ENCODE data around the gene C1orf105.

C1orf105 gene

GRCh38 chr1:172480431-172480830 is 59.9 kb downstream of the C1orf105 start:
- Histone ChIP-seq H3K4me2 (ENCODE audit: insufficient read depth, low read length, poor library complexity, severe bottlenecking) (no peak overlapping the region), H4K8ac (ENCODE audit: low read depth, low read length) (no peak overlapping the region), H2BK120ac (ENCODE audit: low read depth, low read length) (no peak overlapping the region), H2AK5ac (ENCODE audit: low read depth, low read length) (no peak overlapping the region), H3K9ac (ENCODE audit: low read depth, low read length, poor library complexity) (no peak overlapping the region), H3K36me3 (replicated peaks in 1 of 2; ENCODE audit: control insufficient read depth in 2 of 2, insufficient read depth in 2 of 2, low read length in 2 of 2) (no peaks in the 10 kb centered on the region), H2BK12ac (ENCODE audit: low read length) (no peak overlapping the region), H3K79me1 (ENCODE audit: low read depth, low read length) (no peaks in the 10 kb centered on the region), H4K91ac (ENCODE audit: low read depth, low read length, poor library complexity) (no peak overlapping the region), H3K18ac (ENCODE audit: low read length) (no peak overlapping the region), H3K27me3 (ENCODE audit: control insufficient read depth in 3 of 3, insufficient read depth in 3 of 3, low read depth in 1 of 3, low read length in 3 of 3) (peaks cover 0 to 2% (median 0%) of the 10 kb centered on the region in 3 experiments), H3K9me3 (replicated peaks in 1 of 2; ENCODE audit: control insufficient read depth in 2 of 2, insufficient read depth in 1 of 2, low read depth in 1 of 2, low read length in 2 of 2) (no peaks in the 10 kb centered on the region), H3K4me1 (ENCODE audit: control insufficient read depth in 2 of 2, insufficient read depth in 1 of 2, low read depth in 1 of 2, low read length in 2 of 2) (no peaks in the 10 kb centered on the region), H3K4me3 (ENCODE audit: low read length in 2 of 2) (no peak overlapping the region), H3K27ac (replicated peaks; ENCODE audit: low read length) (no peak overlapping the region), H2AFZ (ENCODE audit: low read length) (no peak overlapping the region), H3K14ac (ENCODE audit: low read length) (no peak overlapping the region), H2BK5ac (ENCODE audit: low read length) (no peak overlapping the region), H3K4ac (ENCODE audit: low read length) (no peak overlapping the region), H3K23ac (ENCODE audit: low read depth, low read length, poor library complexity) (no peak overlapping the region), H2BK15ac (ENCODE audit: low read length) (no peak overlapping the region)
- DNase-seq (ENCODE audit: low spot score) = no peak
- WGBS, 2 donors (ENCODE audit: extremely low coverage in 2 of 2, insufficient read length in 2 of 2, insufficient replicate concordance in 1 of 2) = no CpG with 5 or more reads among the region's 3 CpGs

DNA sequence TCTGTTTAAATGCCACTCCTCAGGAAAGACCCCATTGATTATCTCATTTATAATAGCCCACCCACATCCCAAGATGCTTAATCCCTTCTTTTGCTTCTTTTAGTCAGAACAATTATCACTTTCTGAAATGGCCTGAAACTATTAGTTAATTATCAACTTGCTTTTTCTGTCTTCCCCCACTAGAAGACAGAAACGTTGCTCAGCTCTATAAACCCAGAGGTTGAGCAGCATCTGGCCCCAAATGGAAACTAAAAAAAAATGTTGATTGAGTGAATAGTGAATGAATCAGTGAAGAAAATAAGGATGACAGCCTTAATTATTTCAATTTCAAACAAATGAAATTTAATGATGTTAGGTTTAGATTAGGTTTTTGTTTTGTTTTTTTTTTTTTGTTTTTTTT is 61.6 kb downstream of the C1orf105 start:
- Histone ChIP-seq H3K4me1 (ENCODE audit: control insufficient read depth in 2 of 2, insufficient read depth in 1 of 2, low read depth in 1 of 2, low read length in 2 of 2) (no peaks in the 10 kb centered on the region), H3K79me1 (ENCODE audit: low read depth, low read length) (no peaks in the 10 kb centered on the region), H3K4me3 (ENCODE audit: low read length in 2 of 2) (no peak overlapping the region), H3K23ac (ENCODE audit: low read depth, low read length, poor library complexity) (no peak overlapping the region), H3K9ac (ENCODE audit: low read depth, low read length, poor library complexity) (no peak overlapping the region), H2BK12ac (ENCODE audit: low read length) (no peak overlapping the region), H2BK120ac (ENCODE audit: low read depth, low read length) (no peak overlapping the region), H3K14ac (ENCODE audit: low read length) (no peak overlapping the region), H4K91ac (ENCODE audit: low read depth, low read length, poor library complexity) (no peak overlapping the region), H2BK5ac (ENCODE audit: low read length) (no peak overlapping the region), H3K9me3 (replicated peaks in 1 of 2; ENCODE audit: control insufficient read depth in 2 of 2, insufficient read depth in 1 of 2, low read depth in 1 of 2, low read length in 2 of 2) (no peaks in the 10 kb centered on the region), H3K27ac (replicated peaks; ENCODE audit: low read length) (no peak overlapping the region), H3K4ac (ENCODE audit: low read length) (no peak overlapping the region), H2AFZ (ENCODE audit: low read length) (no peak overlapping the region), H3K27me3 (ENCODE audit: control insufficient read depth in 3 of 3, insufficient read depth in 3 of 3, low read depth in 1 of 3, low read length in 3 of 3) (peaks cover 0 to 9% (median 0%) of the 10 kb centered on the region in 3 experiments), H3K18ac (ENCODE audit: low read length) (no peak overlapping the region), H4K8ac (ENCODE audit: low read depth, low read length) (no peak overlapping the region), H2BK15ac (ENCODE audit: low read length) (no peak overlapping the region), H2AK5ac (ENCODE audit: low read depth, low read length) (no peak overlapping the region), H3K4me2 (ENCODE audit: insufficient read depth, low read length, poor library complexity, severe bottlenecking) (no peak overlapping the region), H3K36me3 (replicated peaks in 1 of 2; ENCODE audit: control insufficient read depth in 2 of 2, insufficient read depth in 2 of 2, low read length in 2 of 2) (no peaks in the 10 kb centered on the region)
- no peak for DNase-seq (ENCODE audit: low spot score)
- WGBS, 2 donors (ENCODE audit: extremely low coverage in 2 of 2, insufficient read length in 2 of 2, insufficient replicate concordance in 1 of 2) = no CpG with 5 or more reads among the region's 1 CpG

DNA sequence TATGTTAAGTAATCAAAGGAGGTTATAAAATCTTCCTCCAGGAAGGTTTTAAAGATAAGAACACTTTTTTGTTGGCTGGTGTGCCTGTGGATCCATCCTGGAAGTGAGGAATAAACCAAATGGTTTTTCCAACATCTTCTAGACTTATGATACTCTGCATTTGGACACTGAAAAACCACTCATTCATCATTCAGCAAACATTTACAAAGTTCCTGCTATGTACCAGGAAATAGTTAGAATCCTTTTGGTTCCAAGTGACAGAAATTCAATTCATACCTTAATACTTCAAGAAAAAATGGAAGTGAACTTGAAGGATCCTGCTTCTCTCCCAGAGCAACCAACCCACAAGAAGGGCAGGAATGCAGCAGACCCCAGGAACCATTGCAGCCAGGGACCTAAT is 63.0 kb downstream of the C1orf105 start:
- no peak overlapping the region for H4K8ac ChIP-seq (ENCODE audit: low read depth, low read length)
- no peak overlapping the region for H2BK12ac ChIP-seq (ENCODE audit: low read length)
- no peaks in the 10 kb centered on the region for H3K9me3 ChIP-seq (replicated peaks in 1 of 2; ENCODE audit: control insufficient read depth in 2 of 2, insufficient read depth in 1 of 2, low read depth in 1 of 2, low read length in 2 of 2)
- H3K4me2 ChIP-seq (ENCODE audit: insufficient read depth, low read length, poor library complexity, severe bottlenecking) = no peak overlapping the region
- H3K14ac ChIP-seq (ENCODE audit: low read length) = no peak overlapping the region
- no peak overlapping the region for H3K18ac ChIP-seq (ENCODE audit: low read length)
- no peak overlapping the region for H3K4ac ChIP-seq (ENCODE audit: low read length)
- H3K27me3 ChIP-seq (ENCODE audit: control insufficient read depth in 3 of 3, insufficient read depth in 3 of 3, low read depth in 1 of 3, low read length in 3 of 3) = peaks cover 0 to 17% (median 0%) of the 10 kb centered on the region in 3 experiments
- H3K4me1 ChIP-seq (ENCODE audit: control insufficient read depth in 2 of 2, insufficient read depth in 1 of 2, low read depth in 1 of 2, low read length in 2 of 2) = no peaks in the 10 kb centered on the region
- H2BK120ac ChIP-seq (ENCODE audit: low read depth, low read length) = no peak overlapping the region
- H3K27ac ChIP-seq (replicated peaks; ENCODE audit: low read length) = no peak overlapping the region
- no peaks in the 10 kb centered on the region for H3K79me1 ChIP-seq (ENCODE audit: low read depth, low read length)
- no peak overlapping the region for H3K23ac ChIP-seq (ENCODE audit: low read depth, low read length, poor library complexity)
- H2BK15ac ChIP-seq (ENCODE audit: low read length) = no peak overlapping the region
- H4K91ac ChIP-seq (ENCODE audit: low read depth, low read length, poor library complexity) = no peak overlapping the region
- no peak overlapping the region for H2AFZ ChIP-seq (ENCODE audit: low read length)
- H3K9ac ChIP-seq (ENCODE audit: low read depth, low read length, poor library complexity) = no peak overlapping the region
- H3K4me3 ChIP-seq (ENCODE audit: low read length in 2 of 2) = no peak overlapping the region
- no peak overlapping the region for H2AK5ac ChIP-seq (ENCODE audit: low read depth, low read length)
- no peak for DNase-seq (ENCODE audit: low spot score)
- no peak overlapping the region for H2BK5ac ChIP-seq (ENCODE audit: low read length)
- no peaks in the 10 kb centered on the region for H3K36me3 ChIP-seq (replicated peaks in 1 of 2; ENCODE audit: control insufficient read depth in 2 of 2, insufficient read depth in 2 of 2, low read length in 2 of 2)

GRCh38 chr1:172484252-172484651 is 63.8 kb downstream of the C1orf105 start:
- Histone ChIP-seq H3K4ac (ENCODE audit: low read length) (no peak overlapping the region), H3K4me1 (ENCODE audit: control insufficient read depth in 2 of 2, insufficient read depth in 1 of 2, low read depth in 1 of 2, low read length in 2 of 2) (no peaks in the 10 kb centered on the region), H3K23ac (ENCODE audit: low read depth, low read length, poor library complexity) (no peak overlapping the region), H3K79me1 (ENCODE audit: low read depth, low read length) (no peaks in the 10 kb centered on the region), H3K4me3 (ENCODE audit: low read length in 2 of 2) (no peak overlapping the region), H3K14ac (ENCODE audit: low read length) (no peak overlapping the region), H3K9ac (ENCODE audit: low read depth, low read length, poor library complexity) (no peak overlapping the region), H4K91ac (ENCODE audit: low read depth, low read length, poor library complexity) (no peak overlapping the region), H3K27me3 (ENCODE audit: control insufficient read depth in 3 of 3, insufficient read depth in 3 of 3, low read depth in 1 of 3, low read length in 3 of 3) (peaks cover 0 to 17% (median 0%) of the 10 kb centered on the region in 3 experiments), H2BK15ac (ENCODE audit: low read length) (no peak overlapping the region), H2AK5ac (ENCODE audit: low read depth, low read length) (no peak overlapping the region), H2BK5ac (ENCODE audit: low read length) (no peak overlapping the region), H3K9me3 (replicated peaks in 1 of 2; ENCODE audit: control insufficient read depth in 2 of 2, insufficient read depth in 1 of 2, low read depth in 1 of 2, low read length in 2 of 2) (no peaks in the 10 kb centered on the region), H2BK120ac (ENCODE audit: low read depth, low read length) (no peak overlapping the region), H2AFZ (ENCODE audit: low read length) (no peak overlapping the region), H3K36me3 (replicated peaks in 1 of 2; ENCODE audit: control insufficient read depth in 2 of 2, insufficient read depth in 2 of 2, low read length in 2 of 2) (no peaks in the 10 kb centered on the region), H3K4me2 (ENCODE audit: insufficient read depth, low read length, poor library complexity, severe bottlenecking) (no peak overlapping the region), H3K18ac (ENCODE audit: low read length) (no peak overlapping the region), H2BK12ac (ENCODE audit: low read length) (no peak overlapping the region), H4K8ac (ENCODE audit: low read depth, low read length) (no peak overlapping the region), H3K27ac (replicated peaks; ENCODE audit: low read length) (no peak overlapping the region)
- no peak for DNase-seq (ENCODE audit: low spot score)

All from neuronal stem cell (in vitro differentiated cells).